K562 (cell line): ENCODE data around the gene GPR83. TPM values are rescaled to one million over a fixed set of nuclear protein-coding genes. Genes with fewer than 3 reads are reported as not detected.

ENCODE experiments used
- ATAC-seq: fragments of 200-7000 bp; cut with Tn5 transposase; 3 replicates; pipeline ENCODE4 v1.9.1; 2020; ENCODE audit warnings: moderate library complexity
- BruUV-seq: library from RNA; stranded (reverse); fragments of 400-500 nt; replicated peaks from 2 replicates; lab custom pipeline; 2021; lab: Mats Ljungman, UMichigan
- CTCF ChIA-PET: fragments of 300-600 bp; formaldehyde crosslinking; extraction: SDS; loops from one replicate; lab custom pipeline; 2021; ENCODE audit warnings: low intra/inter-chr PET ratio; lab: Yijun Ruan, JAX
- POLR2A ChIA-PET: fragments of 300-600, 350-650 bp; sonication (Branson Sonifier 250); formaldehyde crosslinking; extraction: SDS; loops from one replicate; lab custom pipeline; 2021; ENCODE audit warnings: antibody characterized with exemption, inconsistent platforms; lab: Yijun Ruan, JAX
- DNase-seq, 4 experiments: peaks; one replicate each; pipeline versions ENCODE4 v3.0.0 to v3.0.0-alpha.2; 2011 to 2018; ENCODE audit warnings: low spot score in 3 of 4, mixed read lengths in 3 of 4; ENCODE audit errors: extremely low read depth in 1 of 4
- FAIRE-seq: peaks from 2 replicates; lab custom pipeline; 2011; peaks lifted over from hg19 to GRCh38; lab: Jason Lieb, UNC
- H2AFZ ChIP-seq: 2 replicates; pipeline ENCODE4 v1.6.0; 2011; ENCODE audit warnings: low read depth, low read length, control low read depth, inconsistent platforms
- H3K27ac ChIP-seq: fragments of 200-600 bp; 3 replicates; pipeline ENCODE4 v1.8.0; 2011; ENCODE audit warnings: low read depth, mild to moderate bottlenecking, control low read depth, inconsistent platforms, low read length, moderate library complexity, mixed read lengths; ENCODE audit errors: extremely low read depth
- H3K27me3 ChIP-seq, 2 experiments: fragments of 300-600 bp in 1 of 2; 2 replicates in 1 of 2; 3 replicates in 1 of 2; pipeline versions ENCODE4 v1.6.0 to v1.8.0; 2011; ENCODE audit warnings: inconsistent platforms in 2 of 2, low read length in 2 of 2, mild to moderate bottlenecking in 1 of 2, mixed read lengths in 1 of 2, moderate library complexity in 1 of 2; ENCODE audit not compliant: control insufficient read depth in 2 of 2, insufficient read depth in 2 of 2
- H3K36me3 ChIP-seq: fragments of 300-600 bp; 3 replicates; pipeline ENCODE4 v1.8.0; 2011; ENCODE audit warnings: mild to moderate bottlenecking, low read length, inconsistent platforms; ENCODE audit not compliant: control insufficient read depth, insufficient read depth
- H3K4me1 ChIP-seq, 2 experiments: fragments of 200-600 bp in 1 of 2; replicated peaks in 1 of 2; 2 replicates in 1 of 2; 3 replicates in 1 of 2; pipeline versions ENCODE4 v1.5.1 to v1.8.0; 2011; ENCODE audit warnings: inconsistent platforms in 2 of 2, low read length in 2 of 2, mild to moderate bottlenecking in 1 of 2, mixed read lengths in 1 of 2, moderate library complexity in 1 of 2; ENCODE audit not compliant: control insufficient read depth in 2 of 2, insufficient read depth in 2 of 2
- H3K4me2 ChIP-seq: 2 replicates; pipeline ENCODE4 v1.6.1; 2011; ENCODE audit warnings: low read length, control low read depth, inconsistent platforms, mixed read lengths; ENCODE audit not compliant: insufficient read depth
- H3K4me3 ChIP-seq: fragments of 200-600 bp; sonication (generic), shearing (Covaris generic); 2 replicates; pipeline ENCODE4 v1.5.1; 2016; ENCODE audit warnings: control low read depth, inconsistent platforms
- H3K79me2 ChIP-seq: fragments of 200-600 bp; 3 replicates; pipeline ENCODE4 v1.8.0; 2011; ENCODE audit warnings: low read length, inconsistent platforms; ENCODE audit not compliant: control insufficient read depth, insufficient read depth
- H3K9ac ChIP-seq, 2 experiments: 2 replicates each; pipeline versions ENCODE4 v1.6.0 to v1.6.1; 2011; ENCODE audit warnings: low read depth in 2 of 2, low read length in 2 of 2, control low read depth in 1 of 2, inconsistent platforms in 1 of 2, mild to moderate bottlenecking in 1 of 2, mixed read lengths in 1 of 2; ENCODE audit not compliant: insufficient read depth in 1 of 2
- H3K9me1 ChIP-seq: one replicate; pipeline ENCODE4 v1.6.0; 2011; ENCODE audit warnings: inconsistent platforms, mild to moderate bottlenecking, low read length, moderate library complexity; ENCODE audit not compliant: control insufficient read depth, insufficient read depth
- H3K9me3 ChIP-seq: replicated peaks from 2 replicates; pipeline ENCODE4 v1.5.1; 2011; ENCODE audit warnings: low read depth, low read length, inconsistent platforms; ENCODE audit not compliant: control insufficient read depth, insufficient read depth
- H4K20me1 ChIP-seq: replicated peaks from 2 replicates; pipeline ENCODE4 v1.6.1; 2011; ENCODE audit warnings: low read length, inconsistent platforms, mixed read lengths; ENCODE audit not compliant: control insufficient read depth, insufficient read depth
- C11orf30 ChIP-seq: fragments of 450-650 bp; IDR thresholded peaks from 2 replicates; pipeline ENCODE4 v1.6.1; 2016; ENCODE audit warnings: low read depth, mild to moderate bottlenecking
- FOXP1 ChIP-seq: sonication (generic); formaldehyde crosslinking; IDR thresholded peaks from 2 replicates; pipeline ENCODE4 v1.8.0; 2022; ENCODE audit warnings: mild to moderate bottlenecking, missing genetic modification reagents
- MAFF ChIP-seq: IDR thresholded peaks from 2 replicates; pipeline ENCODE4 v1.6.1; 2012; ENCODE audit warnings: low read length, improper control_type of control experiment
- MAFG ChIP-seq: fragments of 450-650 bp; conservative IDR thresholded peaks from 2 replicates; pipeline ENCODE4 v1.6.1; 2016; ENCODE audit warnings: missing genetic modification characterization, missing compliant biosample characterization
- MAFK ChIP-seq: IDR thresholded peaks from 2 replicates; pipeline ENCODE4 v1.6.1; 2011; ENCODE audit warnings: low read length, improper control_type of control experiment
- SREBF2 ChIP-seq: sonication (generic); formaldehyde crosslinking; IDR thresholded peaks from 2 replicates; pipeline ENCODE4 v1.4.0; 2020; ENCODE audit warnings: mild to moderate bottlenecking, missing genetic modification reagents
- ZNF165 ChIP-seq: fragments of 250-450 bp; sonication (Bioruptor Pico); IDR thresholded peaks from 2 replicates; pipeline ENCODE4 v1.4.0; 2020; ENCODE audit warnings: borderline replicate concordance
- ZNF316 ChIP-seq: fragments of 450-650 bp; IDR thresholded peaks from 2 replicates; pipeline ENCODE4 v1.6.1; 2016
- WGBS: fragments of 100-300 bp; shearing (Covaris generic); methylation state at CpG from one replicate; pipeline ENCODE4 v1.1.6; 2016; ENCODE audit warnings: low coverage, mixed read lengths; ENCODE audit not compliant: insufficient coverage; ENCODE audit errors: missing lambda C conversion rate; 5-methylcytosine and 5-hydroxymethylcytosine counted together
- in situ Hi-C: fragments of 300-500 bp; cut with MboI; formaldehyde crosslinking; loops from 4 replicates; pipeline ENCODE4 v1.15.0; 2018; ENCODE audit warnings: inconsistent platforms, mixed read lengths
- intact Hi-C: fragments of 100-400 bp; cut with micrococcal nuclease; formaldehyde crosslinking; loops from 2 replicates; pipeline ENCODE4 v1.14.2; 2022
- polyA plus RNA-seq, 8 experiments: library from polyadenylated mRNA; depleted of rRNA in 4 of 8; stranded (reverse) in 5 of 8; unstranded in 3 of 8; fragments of >200 nt; fragmentation: Nextera tagmentation in 2 of 8; fragmentation: Illumina TruSeq in 1 of 8; extraction: Ambion mirVana in 2 of 8; extraction: Trizol in 1 of 8; gene quantifications; 2 replicates each; pipeline versions ENCODE4 v1.2.1 to v1.2.3, GENCODE V29; 2011 to 2014; ENCODE audit warnings: inconsistent platforms in 1 of 8, missing spikeins in 1 of 8
- total RNA-seq, 7 experiments: library from RNA; depleted of rRNA in 6 of 7; stranded (reverse); fragments of >200 nt in 6 of 7; fragmentation: Illumina TruSeq in 2 of 7; extraction: Trizol in 2 of 7; gene quantifications; 2 replicates each; pipeline versions ENCODE4 v1.2.1 to v1.2.3, GENCODE V29; 2011 to 2021; ENCODE audit warnings: low replicate concordance in 1 of 7
- TF ChIP-seq, protein P1 (sequence below): IDR thresholded peaks from 2 replicates; pipeline ENCODE4 v1.6.1; 2011; ENCODE audit not compliant: insufficient read length; ENCODE audit errors: extremely low read depth

Gene GPR83
- total and polyA plus RNA-seq, 9 of the 15 experiments (the other 6 are each of a cell fraction or from before 2014, with no cell fraction given) = 0.03 to 0.13 (median 0.08) TPM; not detected in 2

DNA sequence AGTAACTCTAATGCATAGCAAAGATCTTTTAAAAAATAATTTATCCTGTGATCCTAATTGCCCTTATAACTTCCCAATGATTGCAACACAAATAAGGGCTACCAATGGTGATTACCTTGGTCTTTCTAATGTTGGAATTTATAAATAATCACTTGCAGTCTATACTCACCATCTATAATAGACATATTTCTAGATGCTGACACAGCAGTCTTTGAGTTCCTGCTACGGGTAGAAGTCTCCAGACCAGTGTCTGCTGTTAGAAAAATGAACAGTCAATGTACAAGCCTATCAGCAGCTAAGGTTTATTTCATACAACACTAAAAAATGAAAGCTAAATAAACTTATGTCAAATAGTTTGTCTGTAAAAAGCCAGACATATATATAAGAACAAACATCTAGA lies 44.4 kb upstream of the GPR83 start:
- no peak overlapping the region for H3K4me2 ChIP-seq
- no peaks in the 10 kb centered on the region for H3K79me2 ChIP-seq
- peaks cover 47% of the 10 kb centered on the region for H3K36me3 ChIP-seq
- in situ Hi-C loops = no loop called here
- CTCF ChIA-PET = no interaction called here
- no peak overlapping the region for H2AFZ ChIP-seq
- no peak overlapping the region for H3K4me3 ChIP-seq
- no peaks in the 10 kb centered on the region for H4K20me1 ChIP-seq
- FAIRE-seq (no peak), DNase-seq (no peak), ATAC-seq (no peak)
- intact Hi-C loops = no loop called here
- POLR2A ChIA-PET = interaction anchor here (1.3 kb wide), 1 partner anchor 13 kb away, joined by 3 read pairs; no protein-coding TSS in a partner anchor
- TF ChIP-seq, protein P1, sequence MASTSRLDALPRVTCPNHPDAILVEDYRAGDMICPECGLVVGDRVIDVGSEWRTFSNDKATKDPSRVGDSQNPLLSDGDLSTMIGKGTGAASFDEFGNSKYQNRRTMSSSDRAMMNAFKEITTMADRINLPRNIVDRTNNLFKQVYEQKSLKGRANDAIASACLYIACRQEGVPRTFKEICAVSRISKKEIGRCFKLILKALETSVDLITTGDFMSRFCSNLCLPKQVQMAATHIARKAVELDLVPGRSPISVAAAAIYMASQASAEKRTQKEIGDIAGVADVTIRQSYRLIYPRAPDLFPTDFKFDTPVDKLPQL = no peak
- peak; percentile 58 for TF ChIP-seq C11orf30
- no peak for TF ChIP-seq ZNF165 (CRISPR knock-in tag)
- peak; percentile 67 for TF ChIP-seq MAFF
- TF ChIP-seq MAFG (tag) = peak; percentile 54
- TF ChIP-seq SREBF2 = no peak
- peak; percentile 73 for TF ChIP-seq ZNF316
- no peak for TF ChIP-seq FOXP1
- TF ChIP-seq MAFK = peak; percentile 80
- no peak overlapping the region for H3K9ac ChIP-seq
- H3K4me1 ChIP-seq = no peaks in the 10 kb centered on the region
- no peaks in the 10 kb centered on the region for H3K27me3 ChIP-seq
- no peaks in the 10 kb centered on the region for H3K9me1 ChIP-seq
- no TSS peak for BruUV-seq
- WGBS = 88% methylated on average over 1 of the region's 1 CpG
- H3K27ac ChIP-seq = no peak overlapping the region
- no peaks in the 10 kb centered on the region for H3K9me3 ChIP-seq
